Measurements from ENCODE around the gene RNF40.

The RNF40 gene

GRCh38 chr16:30761928-30762902, at the start of gene RNF40, which contains the start of gene CFAP119:
Gene RNF40 (plus strand): TSS chr16:30762322. CDS start chr16:30762546, 224 bp downstream.
Gene CFAP119 (minus strand): TSS chr16:30762062. CDS start chr16:30761748, 314 bp downstream.
- DNase-seq (ENCODE audit: low read depth), result peak; percentile 90

- peak; percentile 37 for DNase-seq (ENCODE audit: low read depth)
Measured at GRCh38 chr16:30715750-30716445, 46.2 kb upstream of the RNF40 start.

- no peak for DNase-seq (ENCODE audit: low read depth)
Measured at GRCh38 chr16:30720086-30720485, 42.0 kb upstream of the RNF40 start.

GRCh38 chr16:30720694-30721093, 41.4 kb upstream of the RNF40 start:
- DNase-seq (ENCODE audit: low read depth), result no peak

GRCh38 chr16:30721167-30721566, 41.0 kb upstream of the RNF40 start:
- no peak for DNase-seq (ENCODE audit: low read depth)

- DNase-seq (ENCODE audit: low read depth), result no peak
Measured at GRCh38 chr16:30721606-30722005, 40.5 kb upstream of the RNF40 start.

GRCh38 chr16:30722443-30722842, 39.7 kb upstream of the RNF40 start:
- no peak for DNase-seq (ENCODE audit: low read depth)

GRCh38 chr16:30722916-30723315, 39.2 kb upstream of the RNF40 start:
- DNase-seq (ENCODE audit: low read depth), result no peak

- no peak for DNase-seq (ENCODE audit: low read depth)
Measured at GRCh38 chr16:30723725-30724355, 38.3 kb upstream of the RNF40 start.

GRCh38 chr16:30724641-30725417, 37.3 kb upstream of the RNF40 start:
- DNase-seq (ENCODE audit: low read depth), result no peak

GRCh38 chr16:30725418-30725792, 36.7 kb upstream of the RNF40 start:
- DNase-seq (ENCODE audit: low read depth), result no peak

GRCh38 chr16:30728321-30728720, 33.8 kb upstream of the RNF40 start:
- DNase-seq (ENCODE audit: low read depth), result no peak

GRCh38 chr16:30728899-30729672, 33.0 kb upstream of the RNF40 start:
- no peak for DNase-seq (ENCODE audit: low read depth)

GRCh38 chr16:30731411-30731810, 30.7 kb upstream of the RNF40 start:
- DNase-seq (ENCODE audit: low read depth), result no peak

GRCh38 chr16:30736995-30737793, 24.9 kb upstream of the RNF40 start:
- DNase-seq (ENCODE audit: low read depth), result no peak

GRCh38 chr16:30737794-30738648, 24.1 kb upstream of the RNF40 start:
- no peak for DNase-seq (ENCODE audit: low read depth)

GRCh38 chr16:30738984-30739951, 22.9 kb upstream of the RNF40 start:
- no peak for DNase-seq (ENCODE audit: low read depth)
